GM21528 (cell line): Measurements from ENCODE around the gene ZNRF3.

Experiments
- ATAC-seq: cut with Tn5 transposase; IDR thresholded peaks from one replicate; pipeline ENCODE4 v1.9.1; 2021; ENCODE audit warnings: mild to moderate bottlenecking, moderate library complexity; ENCODE audit not compliant: unreplicated experiment, low FRiP score

ZNRF3 gene

DNA sequence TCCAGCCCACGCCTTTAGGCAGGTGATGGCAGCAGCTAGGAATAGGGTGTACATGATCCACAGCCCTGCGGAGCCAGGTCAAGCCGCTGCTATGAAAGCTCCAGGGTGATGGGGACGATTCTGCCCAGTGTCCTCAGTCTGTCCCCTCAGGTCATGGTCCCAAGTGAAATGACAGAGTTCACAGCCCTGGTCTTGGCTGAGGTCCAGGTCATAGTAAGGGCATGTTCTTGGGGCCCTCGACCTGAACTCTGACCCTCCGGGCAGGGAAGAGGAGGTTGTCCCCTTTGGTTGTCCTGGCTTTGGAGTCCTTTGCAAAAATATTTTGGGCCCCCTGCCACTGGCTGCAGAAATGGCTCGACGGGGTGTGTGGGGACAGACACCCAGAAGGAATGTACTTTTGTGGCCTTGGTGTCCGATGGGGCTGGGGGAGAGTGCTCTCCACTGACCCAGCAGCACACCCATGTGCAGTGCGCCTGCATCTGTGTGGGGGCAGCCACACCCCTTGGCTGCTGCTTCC is 170.9 kb downstream of the ZNRF3 start:
- ATAC-seq = no peak

GRCh38 chr22:29055192-29055830 is 171.9 kb downstream of the ZNRF3 start:
- ATAC-seq = no peak

GRCh38 chr22:29056472-29056871 is 173.1 kb downstream of the ZNRF3 start:
- ATAC-seq = no peak

DNA sequence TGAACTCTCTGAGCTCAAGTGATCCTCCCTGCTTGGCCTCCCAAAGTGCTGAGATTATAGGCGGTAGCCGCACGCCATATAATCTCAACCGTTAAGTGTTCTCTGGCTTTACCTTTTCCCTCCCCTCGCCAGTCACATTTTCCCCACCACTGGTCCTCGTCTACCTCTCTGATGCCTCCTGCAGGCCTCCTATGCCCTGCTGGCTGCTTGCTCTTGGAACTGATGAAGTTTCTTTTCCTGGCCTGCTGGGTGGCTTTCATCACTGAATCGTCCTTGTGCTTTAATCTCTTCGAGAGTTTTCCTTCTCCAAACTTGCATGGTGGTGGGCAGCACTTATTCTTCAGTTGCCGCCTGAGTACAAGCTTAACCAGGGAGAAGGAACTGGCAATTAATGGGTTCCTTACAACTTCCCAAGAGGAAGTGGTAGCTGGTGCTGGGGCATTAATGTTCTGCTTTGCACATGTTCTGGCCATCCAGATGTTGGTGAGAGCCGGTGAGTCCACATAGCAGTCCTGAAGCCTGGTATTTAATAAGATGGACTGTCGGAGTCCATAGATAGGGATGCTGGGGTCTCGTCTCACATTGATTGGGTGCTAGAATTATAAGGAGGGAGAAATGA is 177.0 kb downstream of the ZNRF3 start:
- ATAC-seq = no peak

DNA sequence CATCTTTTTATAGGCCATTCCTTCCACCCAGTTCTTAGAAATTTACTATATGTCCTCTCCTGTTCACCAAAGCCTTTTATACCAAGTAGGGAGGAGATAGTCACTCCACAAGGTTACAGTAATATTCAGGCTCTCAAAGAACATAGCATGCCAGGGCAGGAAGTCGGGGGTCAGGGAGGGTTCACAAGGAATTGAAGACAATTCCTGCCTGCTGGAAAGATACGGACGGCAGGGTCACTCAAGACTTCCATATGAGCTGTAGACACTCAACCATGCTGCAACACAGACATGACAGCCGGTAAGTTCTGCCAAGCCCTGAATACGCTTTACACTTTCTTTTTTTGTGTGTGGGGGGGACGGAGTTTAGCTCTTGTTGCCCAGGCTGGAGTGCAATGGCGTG is 177.6 kb downstream of the ZNRF3 start:
- ATAC-seq = no peak

GRCh38 chr22:29061773-29062172 is 178.4 kb downstream of the ZNRF3 start, which contains the start of gene C22orf31:
TSS of gene C22orf31 (minus strand) at chr22:29061831. CDS start at chr22:29061792, 39 bp downstream.
- no peak for ATAC-seq

DNA sequence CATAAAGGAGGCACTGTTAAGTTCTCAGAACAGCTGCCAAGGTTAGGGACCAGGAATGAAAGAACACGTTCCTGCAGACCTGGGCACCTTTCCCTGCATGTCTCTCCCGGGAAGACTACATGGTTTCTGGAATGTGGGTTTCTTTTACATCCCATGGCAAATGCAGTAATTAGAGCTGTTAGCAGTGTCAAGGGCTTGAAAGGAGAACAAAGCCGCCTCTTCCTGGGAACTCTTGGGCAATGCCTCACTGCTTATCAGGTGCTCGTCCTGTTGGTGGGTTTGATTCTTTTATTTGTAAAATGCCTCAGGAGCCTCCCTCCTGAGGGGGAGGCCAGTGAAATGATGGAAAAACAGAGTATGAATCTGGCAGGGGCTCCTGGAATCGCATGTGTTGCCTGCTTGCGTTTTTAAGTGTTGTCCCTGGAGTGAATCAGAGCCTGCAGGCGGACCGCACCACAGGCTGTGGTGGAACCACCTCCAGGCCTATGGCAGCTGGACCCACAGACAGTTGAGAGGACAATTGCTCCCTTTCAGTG is 179.0 kb downstream of the ZNRF3 start:
- ATAC-seq = no peak

GRCh38 chr22:29065468-29066190 is 182.3 kb downstream of the ZNRF3 start:
- no peak for ATAC-seq

DNA sequence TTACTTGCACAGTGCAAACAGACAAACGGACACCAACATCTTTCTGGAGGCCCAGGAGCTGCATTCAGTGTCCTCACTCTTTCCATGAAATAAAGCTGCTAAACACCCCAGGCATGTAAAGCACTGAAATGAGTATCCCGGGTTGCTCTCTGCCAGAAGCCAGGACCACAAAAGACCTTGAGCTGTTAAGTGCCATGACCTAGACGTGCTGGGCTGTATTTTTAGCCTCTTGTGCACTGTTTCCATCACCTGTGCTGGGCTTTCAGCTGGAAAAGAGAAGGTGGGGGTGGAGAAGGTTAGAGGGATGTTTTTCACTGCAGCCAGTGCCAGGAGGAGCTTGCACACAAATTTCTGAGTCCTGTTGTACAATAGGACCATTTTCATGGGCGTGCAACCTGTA is 186.1 kb downstream of the ZNRF3 start:
- ATAC-seq = no peak

GRCh38 chr22:29070490-29070889 is 187.1 kb downstream of the ZNRF3 start:
- ATAC-seq = no peak

- no peak for ATAC-seq
Measured at GRCh38 chr22:29071261-29072045, 188.1 kb downstream of the ZNRF3 start.

- peak; percentile 81 for ATAC-seq
Measured at GRCh38 chr22:29072193-29072978, 189.0 kb downstream of the ZNRF3 start.

DNA sequence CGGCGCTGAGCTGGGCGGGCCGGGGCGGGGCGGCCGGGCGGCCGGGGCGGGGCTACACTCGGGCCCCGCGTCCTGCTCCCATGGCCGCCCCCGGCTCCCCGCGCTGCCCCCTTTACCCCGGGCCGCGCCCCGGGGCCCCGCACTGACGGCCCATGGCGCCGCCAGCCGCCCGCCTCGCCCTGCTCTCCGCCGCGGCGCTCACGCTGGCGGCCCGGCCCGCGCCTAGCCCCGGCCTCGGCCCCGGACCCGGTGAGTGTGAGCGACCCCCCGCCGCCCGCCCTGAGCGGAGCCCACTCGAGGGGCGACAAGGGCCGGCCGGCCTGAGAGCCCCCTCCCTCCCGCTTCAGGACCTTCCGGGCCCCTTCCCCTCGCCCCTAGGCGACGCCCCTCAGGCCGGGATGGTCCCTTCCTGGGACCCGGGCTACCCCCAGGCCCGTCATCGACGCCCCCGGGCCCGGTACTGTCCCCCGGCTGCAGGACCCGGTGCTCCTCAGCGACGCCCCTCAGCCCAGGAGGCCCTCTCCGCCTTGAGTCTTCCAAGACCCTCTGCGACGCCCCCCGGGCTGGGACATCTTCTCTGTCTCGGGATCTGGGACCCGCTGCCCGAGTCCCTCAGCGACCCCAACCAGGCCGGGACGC is 189.7 kb downstream of the ZNRF3 start, which contains the start of gene KREMEN1:
Gene KREMEN1, plus strand, starts transcription at position 57 of the 639 bp plus-strand sequence. Its CDS starts 96 bp downstream, at position 153.
- no peak for ATAC-seq

- ATAC-seq = no peak
Measured at GRCh38 chr22:29073618-29074275, 190.4 kb downstream of the ZNRF3 start.

- no peak for ATAC-seq
Measured at GRCh38 chr22:29074276-29074772, 191.0 kb downstream of the ZNRF3 start.

GRCh38 chr22:29078036-29078868 is 194.9 kb downstream of the ZNRF3 start:
- ATAC-seq = no peak

GRCh38 chr22:29078869-29079207 is 195.5 kb downstream of the ZNRF3 start:
- no peak for ATAC-seq
